OCI-LY7 (cell line): ENCODE results near the gene MACO1.

Source experiments
- EZH2phosphoT487 ChIP-seq: fragments of 200-600 bp; sonication (generic); IDR thresholded peaks from 2 replicates; pipeline ENCODE4 v1.6.1; 2018; ENCODE audit warnings: low read depth, borderline replicate concordance, mild to moderate bottlenecking, mixed run types, antibody characterized with exemption, low read length, moderate library complexity, mixed read lengths
- TF ChIP-seq, protein P1 (sequence below): fragments of 200-600 bp; sonication (generic); conservative IDR thresholded peaks from 2 replicates; pipeline ENCODE4 v1.5.1; 2014; ENCODE audit warnings: mild to moderate bottlenecking, antibody characterized with exemption, low read length, moderate library complexity, mixed read lengths

GRCh38 chr1:25451908-25452307 is 21.2 kb downstream of the MACO1 start:
- TF ChIP-seq, protein P1, sequence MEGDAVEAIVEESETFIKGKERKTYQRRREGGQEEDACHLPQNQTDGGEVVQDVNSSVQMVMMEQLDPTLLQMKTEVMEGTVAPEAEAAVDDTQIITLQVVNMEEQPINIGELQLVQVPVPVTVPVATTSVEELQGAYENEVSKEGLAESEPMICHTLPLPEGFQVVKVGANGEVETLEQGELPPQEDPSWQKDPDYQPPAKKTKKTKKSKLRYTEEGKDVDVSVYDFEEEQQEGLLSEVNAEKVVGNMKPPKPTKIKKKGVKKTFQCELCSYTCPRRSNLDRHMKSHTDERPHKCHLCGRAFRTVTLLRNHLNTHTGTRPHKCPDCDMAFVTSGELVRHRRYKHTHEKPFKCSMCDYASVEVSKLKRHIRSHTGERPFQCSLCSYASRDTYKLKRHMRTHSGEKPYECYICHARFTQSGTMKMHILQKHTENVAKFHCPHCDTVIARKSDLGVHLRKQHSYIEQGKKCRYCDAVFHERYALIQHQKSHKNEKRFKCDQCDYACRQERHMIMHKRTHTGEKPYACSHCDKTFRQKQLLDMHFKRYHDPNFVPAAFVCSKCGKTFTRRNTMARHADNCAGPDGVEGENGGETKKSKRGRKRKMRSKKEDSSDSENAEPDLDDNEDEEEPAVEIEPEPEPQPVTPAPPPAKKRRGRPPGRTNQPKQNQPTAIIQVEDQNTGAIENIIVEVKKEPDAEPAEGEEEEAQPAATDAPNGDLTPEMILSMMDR, result no peak
- TF ChIP-seq EZH2phosphoT487, result no peak
